NCI-H510A treated with DMSO at 0.1 percent for 48 hours (cell line): ENCODE results near the gene NTF3.

Experiments
- DNase-seq: peaks from one replicate; lab custom pipeline; 2025; lab: John Stamatoyannopoulos, UW

Gene NTF3

GRCh38 chr12:5430641-5431603 is 986 bp upstream of the NTF3 start:
- DNase-seq = no peak

GRCh38 chr12:5433081-5433844 is 1.4 kb downstream of the NTF3 start:
- no peak for DNase-seq

GRCh38 chr12:5433845-5434646 is 2.1 kb downstream of the NTF3 start:
- no peak for DNase-seq

GRCh38 chr12:5434647-5435560 is 3.0 kb downstream of the NTF3 start:
- DNase-seq = no peak

GRCh38 chr12:5437182-5437583 is 5.3 kb downstream of the NTF3 start:
- DNase-seq = no peak

GRCh38 chr12:5437589-5437988 is 5.7 kb downstream of the NTF3 start:
- no peak for DNase-seq

- DNase-seq = no peak
These were observed 6.8 kb downstream of the NTF3 start for GRCh38 chr12:5438671-5439200.

- no peak for DNase-seq
These were observed 7.5 kb downstream of the NTF3 start for GRCh38 chr12:5439371-5439771.

- no peak for DNase-seq
These were observed 7.9 kb downstream of the NTF3 start for GRCh38 chr12:5439788-5440300.

- no peak for DNase-seq
These were observed 9.1 kb downstream of the NTF3 start for GRCh38 chr12:5440978-5441377.

GRCh38 chr12:5441497-5442236 is 9.8 kb downstream of the NTF3 start:
- no peak for DNase-seq

- peak; percentile 19 for DNase-seq
These were observed 10.5 kb downstream of the NTF3 start for GRCh38 chr12:5442251-5443006.

- no peak for DNase-seq
These were observed 12.6 kb downstream of the NTF3 start for GRCh38 chr12:5444520-5444919.

GRCh38 chr12:5447320-5447719 is 15.4 kb downstream of the NTF3 start:
- DNase-seq = no peak

- DNase-seq = no peak
These were observed 19.3 kb downstream of the NTF3 start for GRCh38 chr12:5451251-5451650.

GRCh38 chr12:5452569-5452968 is 20.7 kb downstream of the NTF3 start:
- DNase-seq = no peak

GRCh38 chr12:5453466-5453865 is 21.6 kb downstream of the NTF3 start:
- no peak for DNase-seq

GRCh38 chr12:5455045-5455444 is 23.1 kb downstream of the NTF3 start:
- DNase-seq = no peak

GRCh38 chr12:5456030-5456429 is 24.1 kb downstream of the NTF3 start:
- no peak for DNase-seq
